K562 (cell line): ENCODE data around the gene FTH1. TPM values are rescaled to one million over a fixed set of nuclear protein-coding genes. Genes with fewer than 3 reads are reported as not detected.

Source experiments
- CBX1 ChIP-seq: sonication (generic); IDR thresholded peaks from 2 replicates; pipeline ENCODE4 v1.6.1; 2016; ENCODE audit warnings: antibody characterized with exemption, low read depth, mild to moderate bottlenecking
- DDX20 ChIP-seq: fragments of 450-650 bp; IDR thresholded peaks from 2 replicates; pipeline ENCODE4 v1.6.1; 2016; ENCODE audit warnings: missing genetic modification characterization, low read depth, mild to moderate bottlenecking, missing compliant biosample characterization, moderate library complexity
- ETV5 ChIP-seq: sonication (generic); formaldehyde crosslinking; IDR thresholded peaks from 2 replicates; pipeline ENCODE4 v1.4.0; 2020; ENCODE audit warnings: low read depth, mild to moderate bottlenecking, missing genetic modification reagents
- EWSR1 ChIP-seq: fragments of 450-650 bp; IDR thresholded peaks from 2 replicates; pipeline ENCODE4 v1.6.1; 2018; ENCODE audit warnings: borderline replicate concordance, mild to moderate bottlenecking, low read depth, moderate library complexity; ENCODE audit not compliant: partially characterized antibody
- GTF2E2 ChIP-seq: fragments of 200-800 bp; sonication (Bioruptor generic); IDR thresholded peaks from 2 replicates; pipeline ENCODE4 v1.6.1; 2016; ENCODE audit warnings: missing genetic modification characterization, missing compliant biosample characterization
- KDM4B ChIP-seq, 2 experiments: fragments of 450-650 bp in 1 of 2; sonication (generic) in 1 of 2; IDR thresholded peaks; 2 replicates each; pipeline ENCODE4 v1.6.1; 2016 to 2017; ENCODE audit warnings: borderline replicate concordance in 2 of 2, antibody characterized with exemption in 1 of 2, low read depth in 1 of 2, mild to moderate bottlenecking in 1 of 2
- KDM5B ChIP-seq: fragments of 200-600 bp; sonication (generic); IDR thresholded peaks from 2 replicates; pipeline ENCODE4 v1.6.1; 2012; ENCODE audit warnings: low read depth, mild to moderate bottlenecking, moderate library complexity, low read length, control low read depth, inconsistent platforms; ENCODE audit not compliant: insufficient replicate concordance
- MCM5 ChIP-seq: fragments of 450-650 bp; IDR thresholded peaks from 2 replicates; pipeline ENCODE4 v1.6.1; 2016; ENCODE audit warnings: low read depth
- MED1 ChIP-seq: sonication (generic); formaldehyde crosslinking; IDR thresholded peaks from 2 replicates; pipeline ENCODE4 v1.8.1; 2023; ENCODE audit warnings: missing genetic modification reagents, borderline replicate concordance
- NCOA4 ChIP-seq: fragments of 450-650 bp; IDR thresholded peaks from 2 replicates; pipeline ENCODE4 v1.6.1; 2018; ENCODE audit warnings: mild to moderate bottlenecking; ENCODE audit not compliant: partially characterized antibody
- NFYB ChIP-seq: IDR thresholded peaks from 2 replicates; pipeline ENCODE4 v1.6.1; 2011; ENCODE audit warnings: mild to moderate bottlenecking, moderate library complexity; ENCODE audit not compliant: insufficient read length; ENCODE audit errors: extremely low read depth
- PHF21A ChIP-seq: fragments of 450-650 bp; IDR thresholded peaks from 2 replicates; pipeline ENCODE4 v1.6.1; 2017; ENCODE audit warnings: low read depth, borderline replicate concordance
- TCF3 ChIP-seq: sonication (generic); formaldehyde crosslinking; IDR thresholded peaks from 2 replicates; pipeline ENCODE4 v1.4.0; 2020; ENCODE audit warnings: mild to moderate bottlenecking, missing genetic modification reagents
- TEAD1 ChIP-seq, 2 experiments: fragments of 450-650 bp in 1 of 2; sonication (generic) in 1 of 2; formaldehyde crosslinking; IDR thresholded peaks; 2 replicates each; pipeline versions ENCODE4 v1.4.0 to v1.8.0; 2020 to 2022; ENCODE audit warnings: mild to moderate bottlenecking in 2 of 2, missing genetic modification reagents in 1 of 2
- TEAD2 ChIP-seq: fragments of 450-650 bp; IDR thresholded peaks from 2 replicates; pipeline ENCODE4 v1.6.1; 2016; ENCODE audit warnings: missing genetic modification characterization, control low read depth, missing compliant biosample characterization
- ZBTB17 ChIP-seq: fragments of 450-650 bp; formaldehyde crosslinking; IDR thresholded peaks from 2 replicates; pipeline ENCODE4 v1.4.0; 2020; ENCODE audit warnings: mild to moderate bottlenecking
- ZBTB2 ChIP-seq: fragments of 450-650 bp; IDR thresholded peaks from 2 replicates; pipeline ENCODE4 v1.6.1; 2016; ENCODE audit warnings: antibody characterized with exemption
- ZBTB8A ChIP-seq: fragments of 450-650 bp; IDR thresholded peaks from 2 replicates; pipeline ENCODE4 v1.6.1; 2018; ENCODE audit warnings: mild to moderate bottlenecking, moderate library complexity; ENCODE audit not compliant: partially characterized antibody
- ZNF146 ChIP-seq: IDR thresholded peaks from one replicate; pipeline ENCODE4 v1.6.1; 2018; ENCODE audit warnings: missing compliant biosample characterization; ENCODE audit not compliant: unreplicated experiment
- ZNF184 ChIP-seq: sonication (generic); formaldehyde crosslinking; IDR thresholded peaks from 2 replicates; pipeline ENCODE4 v1.5.0; 2020; ENCODE audit warnings: missing genetic modification reagents
- ZNF23 ChIP-seq: fragments of 250-450 bp; sonication (Bioruptor Pico); IDR thresholded peaks from 2 replicates; pipeline ENCODE4 v1.4.0; 2020; ENCODE audit warnings: mild to moderate bottlenecking
- ZNF507 ChIP-seq: conservative IDR thresholded peaks from 2 replicates; pipeline ENCODE4 v1.6.1; 2017; ENCODE audit warnings: missing genetic modification characterization, missing compliant biosample characterization
- ZNF57 ChIP-seq: fragments of 450-650 bp; formaldehyde crosslinking; IDR thresholded peaks from 2 replicates; pipeline ENCODE4 v1.4.0; 2020; ENCODE audit warnings: mild to moderate bottlenecking, moderate library complexity
- ZNF589 ChIP-seq: fragments of 200-800 bp; sonication (Bioruptor generic); IDR thresholded peaks from 2 replicates; pipeline ENCODE4 v1.6.1; 2016; ENCODE audit warnings: low read depth, missing genetic modification characterization, missing compliant biosample characterization
- ZNF766 ChIP-seq: fragments of 200-800 bp; sonication (Bioruptor generic); conservative IDR thresholded peaks from 2 replicates; pipeline ENCODE4 v1.6.1; 2016; ENCODE audit warnings: missing genetic modification characterization, missing compliant biosample characterization
- ZNF785 ChIP-seq: fragments of 250-450 bp; sonication (Bioruptor Pico); IDR thresholded peaks from 2 replicates; pipeline ENCODE4 v1.4.0; 2020; ENCODE audit warnings: mild to moderate bottlenecking
- polyA plus RNA-seq, 8 experiments: library from polyadenylated mRNA; depleted of rRNA in 4 of 8; stranded (reverse) in 5 of 8; unstranded in 3 of 8; fragments of >200 nt; fragmentation: Nextera tagmentation in 2 of 8; fragmentation: Illumina TruSeq in 1 of 8; extraction: Ambion mirVana in 2 of 8; extraction: Trizol in 1 of 8; gene quantifications; 2 replicates each; pipeline versions ENCODE4 v1.2.1 to v1.2.3, GENCODE V29; 2011 to 2014; ENCODE audit warnings: inconsistent platforms in 1 of 8, missing spikeins in 1 of 8
- total RNA-seq, 7 experiments: library from RNA; depleted of rRNA in 6 of 7; stranded (reverse); fragments of >200 nt in 6 of 7; fragmentation: Illumina TruSeq in 2 of 7; extraction: Trizol in 2 of 7; gene quantifications; 2 replicates each; pipeline versions ENCODE4 v1.2.1 to v1.2.3, GENCODE V29; 2011 to 2021; ENCODE audit warnings: low replicate concordance in 1 of 7
- TF ChIP-seq, protein P1 (sequence below): fragments of 450-650 bp; conservative IDR thresholded peaks from 2 replicates; pipeline ENCODE4 v1.6.1; 2016; ENCODE audit warnings: missing genetic modification characterization, low read depth, mild to moderate bottlenecking, missing compliant biosample characterization, moderate library complexity
- TF ChIP-seq, protein P2 (sequence below): fragments of 450-650 bp; formaldehyde crosslinking; IDR thresholded peaks from 2 replicates; pipeline ENCODE4 v1.4.0; 2020; ENCODE audit warnings: mild to moderate bottlenecking, moderate library complexity

The FTH1 gene
- total and polyA plus RNA-seq, 9 of the 15 experiments (the other 6 are each of a cell fraction or from before 2014, with no cell fraction given) = 370 to 3,146 (median 802) TPM

- no peak for TF ChIP-seq ZNF184 (CRISPR knock-in tag)
- no peak for TF ChIP-seq ZNF23 (CRISPR knock-in tag)
- TF ChIP-seq MCM5 = no peak
- TF ChIP-seq ZBTB8A = no peak
- TF ChIP-seq ZNF507 (tag) = no peak
- no peak for TF ChIP-seq KDM5B
- TF ChIP-seq ZBTB17 (CRISPR knock-in tag) = no peak
- no peak for TF ChIP-seq ZNF589
- TF ChIP-seq, protein P1, sequence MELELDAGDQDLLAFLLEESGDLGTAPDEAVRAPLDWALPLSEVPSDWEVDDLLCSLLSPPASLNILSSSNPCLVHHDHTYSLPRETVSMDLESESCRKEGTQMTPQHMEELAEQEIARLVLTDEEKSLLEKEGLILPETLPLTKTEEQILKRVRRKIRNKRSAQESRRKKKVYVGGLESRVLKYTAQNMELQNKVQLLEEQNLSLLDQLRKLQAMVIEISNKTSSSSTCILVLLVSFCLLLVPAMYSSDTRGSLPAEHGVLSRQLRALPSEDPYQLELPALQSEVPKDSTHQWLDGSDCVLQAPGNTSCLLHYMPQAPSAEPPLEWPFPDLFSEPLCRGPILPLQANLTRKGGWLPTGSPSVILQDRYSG (tag) = no peak
- TF ChIP-seq PHF21A = no peak
- TF ChIP-seq TCF3 = peak; percentile 92
- no peak for TF ChIP-seq EWSR1
- no peak for TF ChIP-seq ZBTB2
- TF ChIP-seq ZNF785 (CRISPR knock-in tag) = no peak
- TF ChIP-seq KDM4B (IDR thresholded peaks at IDR 0.05; ENCODE audit: borderline replicate concordance in 2 of 2, low read depth in 1 of 2) = no peak; a peak in 1 of 4 replicates
- peak; percentile 12; the same call in 1 of the 2 replicates for TF ChIP-seq MED1 (CRISPR knock-in tag)
- TF ChIP-seq TEAD1 (CRISPR knock-in tag; IDR thresholded peaks at IDR 0.05) = peak in 1 of 2 experiments; percentile 59; a peak in 1 of 4 replicates
- TF ChIP-seq ZNF766 = peak; percentile 83
- TF ChIP-seq NCOA4 = no peak
- TF ChIP-seq, protein P2, sequence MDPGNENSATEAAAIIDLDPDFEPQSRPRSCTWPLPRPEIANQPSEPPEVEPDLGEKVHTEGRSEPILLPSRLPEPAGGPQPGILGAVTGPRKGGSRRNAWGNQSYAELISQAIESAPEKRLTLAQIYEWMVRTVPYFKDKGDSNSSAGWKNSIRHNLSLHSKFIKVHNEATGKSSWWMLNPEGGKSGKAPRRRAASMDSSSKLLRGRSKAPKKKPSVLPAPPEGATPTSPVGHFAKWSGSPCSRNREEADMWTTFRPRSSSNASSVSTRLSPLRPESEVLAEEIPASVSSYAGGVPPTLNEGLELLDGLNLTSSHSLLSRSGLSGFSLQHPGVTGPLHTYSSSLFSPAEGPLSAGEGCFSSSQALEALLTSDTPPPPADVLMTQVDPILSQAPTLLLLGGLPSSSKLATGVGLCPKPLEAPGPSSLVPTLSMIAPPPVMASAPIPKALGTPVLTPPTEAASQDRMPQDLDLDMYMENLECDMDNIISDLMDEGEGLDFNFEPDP (CRISPR knock-in tag) = no peak
- no peak for TF ChIP-seq ZNF146 (CRISPR knock-in tag)
- no peak for TF ChIP-seq ETV5 (CRISPR knock-in tag)
- no peak for TF ChIP-seq DDX20 (tag)
- no peak for TF ChIP-seq TEAD2
- TF ChIP-seq NFYB = no peak
- TF ChIP-seq GTF2E2 (tag) = no peak
- no peak for TF ChIP-seq ZNF57 (CRISPR knock-in tag)
- no peak for TF ChIP-seq CBX1
These were observed 709 bp downstream of the FTH1 start (continued) for GRCh38 chr11:61966734-61967115.
